H1 (cell line): ENCODE measurements around the gene PATE1. TPM values are rescaled to one million over a fixed set of nuclear protein-coding genes. Genes with fewer than 3 reads are reported as not detected.

ENCODE experiments used
- BCL11A ChIP-seq, 2 experiments: IDR thresholded peaks; one replicate each; pipeline ENCODE4 v1.6.1; 2011; ENCODE audit warnings: low read depth in 2 of 2, low read length in 2 of 2, mild to moderate bottlenecking in 2 of 2
- EP300 ChIP-seq, 2 experiments: IDR thresholded peaks; 1 replicate in 1 of 2; 2 replicates in 1 of 2; pipeline ENCODE4 v1.6.1; 2011 to 2012; ENCODE audit warnings: low read depth in 2 of 2, low read length in 2 of 2, mild to moderate bottlenecking in 2 of 2, borderline replicate concordance in 1 of 2, inconsistent platforms in 1 of 2, moderate library complexity in 1 of 2
- NRF1 ChIP-seq: IDR thresholded peaks from 2 replicates; pipeline ENCODE4 v1.6.1; 2011; ENCODE audit warnings: mild to moderate bottlenecking, low read depth, low read length, improper control_type of control experiment
- SUZ12 ChIP-seq: fragments of 200-600 bp; sonication (generic); IDR thresholded peaks from 2 replicates; pipeline ENCODE4 v1.6.1; 2012; ENCODE audit warnings: mild to moderate bottlenecking, inconsistent platforms, low read length, moderate library complexity, mixed read lengths
- YY1 ChIP-seq: IDR thresholded peaks from 2 replicates; pipeline ENCODE4 v1.6.1; 2011; ENCODE audit warnings: low read depth, mild to moderate bottlenecking, low read length
- polyA plus RNA-seq, 7 experiments: library from polyadenylated mRNA; depleted of rRNA in 3 of 7; stranded (reverse) in 5 of 7; unstranded in 2 of 7; fragments of >200 nt in 5 of 7; fragments of 200-250 nt in 2 of 7; gene quantifications; 1 replicate in 5 of 7; 2 replicates in 1 of 7; 4 replicates in 1 of 7; pipeline versions ENCODE4 v1.2.1 to v1.2.3, GENCODE V29; 2011 to 2013; ENCODE audit warnings: missing spikeins in 2 of 7, mixed read lengths in 2 of 7
- total RNA-seq: library from RNA; stranded (reverse); fragmentation: NEBNext Ultra II Directional; extraction: Animal tissue kit (Norgen Biotek cat#: 25700); gene quantifications from 2 replicates; pipeline ENCODE4 v1.2.1, GENCODE V29; 2021
- TF ChIP-seq, protein P1 (sequence below): fragments of 300-600 bp; sonication (generic); IDR thresholded peaks from 2 replicates; pipeline ENCODE4 v1.7.1; 2012; ENCODE audit warnings: low read length, moderate library complexity, mild to moderate bottlenecking, inconsistent platforms; ENCODE audit not compliant: insufficient replicate concordance

The PATE1 gene
- total and polyA plus RNA-seq, 2 of the 8 experiments (the other 6 are each of a cell fraction or from before 2014, with no cell fraction given): not detected

- TF ChIP-seq, protein P1, sequence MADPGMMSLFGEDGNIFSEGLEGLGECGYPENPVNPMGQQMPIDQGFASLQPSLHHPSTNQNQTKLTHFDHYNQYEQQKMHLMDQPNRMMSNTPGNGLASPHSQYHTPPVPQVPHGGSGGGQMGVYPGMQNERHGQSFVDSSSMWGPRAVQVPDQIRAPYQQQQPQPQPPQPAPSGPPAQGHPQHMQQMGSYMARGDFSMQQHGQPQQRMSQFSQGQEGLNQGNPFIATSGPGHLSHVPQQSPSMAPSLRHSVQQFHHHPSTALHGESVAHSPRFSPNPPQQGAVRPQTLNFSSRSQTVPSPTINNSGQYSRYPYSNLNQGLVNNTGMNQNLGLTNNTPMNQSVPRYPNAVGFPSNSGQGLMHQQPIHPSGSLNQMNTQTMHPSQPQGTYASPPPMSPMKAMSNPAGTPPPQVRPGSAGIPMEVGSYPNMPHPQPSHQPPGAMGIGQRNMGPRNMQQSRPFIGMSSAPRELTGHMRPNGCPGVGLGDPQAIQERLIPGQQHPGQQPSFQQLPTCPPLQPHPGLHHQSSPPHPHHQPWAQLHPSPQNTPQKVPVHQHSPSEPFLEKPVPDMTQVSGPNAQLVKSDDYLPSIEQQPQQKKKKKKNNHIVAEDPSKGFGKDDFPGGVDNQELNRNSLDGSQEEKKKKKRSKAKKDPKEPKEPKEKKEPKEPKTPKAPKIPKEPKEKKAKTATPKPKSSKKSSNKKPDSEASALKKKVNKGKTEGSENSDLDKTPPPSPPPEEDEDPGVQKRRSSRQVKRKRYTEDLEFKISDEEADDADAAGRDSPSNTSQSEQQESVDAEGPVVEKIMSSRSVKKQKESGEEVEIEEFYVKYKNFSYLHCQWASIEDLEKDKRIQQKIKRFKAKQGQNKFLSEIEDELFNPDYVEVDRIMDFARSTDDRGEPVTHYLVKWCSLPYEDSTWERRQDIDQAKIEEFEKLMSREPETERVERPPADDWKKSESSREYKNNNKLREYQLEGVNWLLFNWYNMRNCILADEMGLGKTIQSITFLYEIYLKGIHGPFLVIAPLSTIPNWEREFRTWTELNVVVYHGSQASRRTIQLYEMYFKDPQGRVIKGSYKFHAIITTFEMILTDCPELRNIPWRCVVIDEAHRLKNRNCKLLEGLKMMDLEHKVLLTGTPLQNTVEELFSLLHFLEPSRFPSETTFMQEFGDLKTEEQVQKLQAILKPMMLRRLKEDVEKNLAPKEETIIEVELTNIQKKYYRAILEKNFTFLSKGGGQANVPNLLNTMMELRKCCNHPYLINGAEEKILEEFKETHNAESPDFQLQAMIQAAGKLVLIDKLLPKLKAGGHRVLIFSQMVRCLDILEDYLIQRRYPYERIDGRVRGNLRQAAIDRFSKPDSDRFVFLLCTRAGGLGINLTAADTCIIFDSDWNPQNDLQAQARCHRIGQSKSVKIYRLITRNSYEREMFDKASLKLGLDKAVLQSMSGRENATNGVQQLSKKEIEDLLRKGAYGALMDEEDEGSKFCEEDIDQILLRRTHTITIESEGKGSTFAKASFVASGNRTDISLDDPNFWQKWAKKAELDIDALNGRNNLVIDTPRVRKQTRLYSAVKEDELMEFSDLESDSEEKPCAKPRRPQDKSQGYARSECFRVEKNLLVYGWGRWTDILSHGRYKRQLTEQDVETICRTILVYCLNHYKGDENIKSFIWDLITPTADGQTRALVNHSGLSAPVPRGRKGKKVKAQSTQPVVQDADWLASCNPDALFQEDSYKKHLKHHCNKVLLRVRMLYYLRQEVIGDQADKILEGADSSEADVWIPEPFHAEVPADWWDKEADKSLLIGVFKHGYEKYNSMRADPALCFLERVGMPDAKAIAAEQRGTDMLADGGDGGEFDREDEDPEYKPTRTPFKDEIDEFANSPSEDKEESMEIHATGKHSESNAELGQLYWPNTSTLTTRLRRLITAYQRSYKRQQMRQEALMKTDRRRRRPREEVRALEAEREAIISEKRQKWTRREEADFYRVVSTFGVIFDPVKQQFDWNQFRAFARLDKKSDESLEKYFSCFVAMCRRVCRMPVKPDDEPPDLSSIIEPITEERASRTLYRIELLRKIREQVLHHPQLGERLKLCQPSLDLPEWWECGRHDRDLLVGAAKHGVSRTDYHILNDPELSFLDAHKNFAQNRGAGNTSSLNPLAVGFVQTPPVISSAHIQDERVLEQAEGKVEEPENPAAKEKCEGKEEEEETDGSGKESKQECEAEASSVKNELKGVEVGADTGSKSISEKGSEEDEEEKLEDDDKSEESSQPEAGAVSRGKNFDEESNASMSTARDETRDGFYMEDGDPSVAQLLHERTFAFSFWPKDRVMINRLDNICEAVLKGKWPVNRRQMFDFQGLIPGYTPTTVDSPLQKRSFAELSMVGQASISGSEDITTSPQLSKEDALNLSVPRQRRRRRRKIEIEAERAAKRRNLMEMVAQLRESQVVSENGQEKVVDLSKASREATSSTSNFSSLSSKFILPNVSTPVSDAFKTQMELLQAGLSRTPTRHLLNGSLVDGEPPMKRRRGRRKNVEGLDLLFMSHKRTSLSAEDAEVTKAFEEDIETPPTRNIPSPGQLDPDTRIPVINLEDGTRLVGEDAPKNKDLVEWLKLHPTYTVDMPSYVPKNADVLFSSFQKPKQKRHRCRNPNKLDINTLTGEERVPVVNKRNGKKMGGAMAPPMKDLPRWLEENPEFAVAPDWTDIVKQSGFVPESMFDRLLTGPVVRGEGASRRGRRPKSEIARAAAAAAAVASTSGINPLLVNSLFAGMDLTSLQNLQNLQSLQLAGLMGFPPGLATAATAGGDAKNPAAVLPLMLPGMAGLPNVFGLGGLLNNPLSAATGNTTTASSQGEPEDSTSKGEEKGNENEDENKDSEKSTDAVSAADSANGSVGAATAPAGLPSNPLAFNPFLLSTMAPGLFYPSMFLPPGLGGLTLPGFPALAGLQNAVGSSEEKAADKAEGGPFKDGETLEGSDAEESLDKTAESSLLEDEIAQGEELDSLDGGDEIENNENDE: no peak
- no peak for TF ChIP-seq NRF1
- no peak for TF ChIP-seq EP300 (IDR thresholded peaks at IDR 0.05; ENCODE audit: borderline replicate concordance in 1 of 2, low read depth in 2 of 2, low read length in 2 of 2)
- no peak for TF ChIP-seq SUZ12
- TF ChIP-seq BCL11A (IDR thresholded peaks at IDR 0.05; ENCODE audit: low read depth in 2 of 2, low read length in 2 of 2): no peak
- TF ChIP-seq YY1: no peak
These were observed 26.9 kb downstream of the PATE1 start (continued) for GRCh38 chr11:125772834-125773505.
